Kidney epithelial cell (primary cell): ENCODE results near the gene PPP1R2. TPM values are rescaled to one million over a fixed set of nuclear protein-coding genes. Genes with fewer than 3 reads are reported as not detected.

Experiments used
- DNase-seq: peaks from one replicate; pipeline ENCODE4 v3.0.0-alpha.2; 2010; ENCODE audit warnings: low read depth
- H3K27me3 ChIP-seq: 2 replicates; pipeline ENCODE4 v1.6.0; 2011; ENCODE audit warnings: low read length; ENCODE audit not compliant: control insufficient read depth, insufficient read depth
- H3K36me3 ChIP-seq: 2 replicates; pipeline ENCODE4 v1.5.1; 2011; ENCODE audit warnings: low read length; ENCODE audit not compliant: control insufficient read depth, insufficient read depth
- H3K4me3 ChIP-seq: 2 replicates; pipeline ENCODE4 v1.5.1; 2011; ENCODE audit warnings: low read depth, mild to moderate bottlenecking, control low read depth, low read length
- CTCF ChIP-seq: IDR thresholded peaks from 2 replicates; pipeline ENCODE4 v1.5.1; 2011; ENCODE audit warnings: mild to moderate bottlenecking, moderate library complexity, low read length, control low read depth, inconsistent platforms; ENCODE audit not compliant: insufficient read depth, poor library complexity, severe bottlenecking
- total RNA-seq: library from RNA; depleted of rRNA; stranded (reverse); fragments of >200 nt; gene quantifications from 2 replicates; pipeline ENCODE4 v1.2.3, GENCODE V29; 2015

PPP1R2 gene
- total RNA-seq, 1 donor from 2014 or later: 50.8 TPM

- no peak for DNase-seq
- H3K4me3 ChIP-seq: no peak overlapping the region
- no peaks in the 10 kb centered on the region for H3K36me3 ChIP-seq
- no peaks in the 10 kb centered on the region for H3K27me3 ChIP-seq
- no peak for TF ChIP-seq CTCF
Observed at GRCh38 chr3:195540511-195540910, 2.6 kb downstream of the PPP1R2 start.

- Histone ChIP-seq H3K27me3 (no peaks in the 10 kb centered on the region), H3K4me3 (no peak overlapping the region), H3K36me3 (no peaks in the 10 kb centered on the region)
- no peak for DNase-seq
- no peak for TF ChIP-seq CTCF
Observed at GRCh38 chr3:195540027-195540426, 3.1 kb downstream of the PPP1R2 start.

GRCh38 chr3:195539479-195539878 lies 3.6 kb downstream of the PPP1R2 start:
- TF ChIP-seq CTCF: no peak
- H3K36me3 ChIP-seq: no peaks in the 10 kb centered on the region

GRCh38 chr3:195537995-195538394 lies 5.1 kb downstream of the PPP1R2 start:
- no peak for TF ChIP-seq CTCF
- H3K4me3 ChIP-seq: no peak overlapping the region
- H3K27me3 ChIP-seq: no peaks in the 10 kb centered on the region
- H3K36me3 ChIP-seq: no peaks in the 10 kb centered on the region
- no peak for DNase-seq

More at GRCh38 chr3:195539479-195539878, 3.6 kb downstream of the PPP1R2 start:
- DNase-seq: no peak
- Histone ChIP-seq H3K27me3 (no peaks in the 10 kb centered on the region), H3K4me3 (no peak overlapping the region)

- TF ChIP-seq CTCF: no peak
- Histone ChIP-seq H3K27me3 (no peaks in the 10 kb centered on the region), H3K36me3 (no peaks in the 10 kb centered on the region), H3K4me3 (no peak overlapping the region)
- no peak for DNase-seq
Observed at GRCh38 chr3:195535293-195535692, 7.8 kb downstream of the PPP1R2 start.

- Histone ChIP-seq H3K27me3 (no peaks in the 10 kb centered on the region), H3K4me3 (no peak overlapping the region), H3K36me3 (no peaks in the 10 kb centered on the region)
- no peak for TF ChIP-seq CTCF
- DNase-seq: no peak
Observed at GRCh38 chr3:195532834-195533233, 10.3 kb downstream of the PPP1R2 start.
